Activated T-helper 17 cell treated with anti-CD3 and anti-CD28 coated beads, Interleukin-2, amount 50 U/mL, for 72 hours (primary cell): ENCODE measurements around the gene OXNAD1. TPM values are rescaled to one million over a fixed set of nuclear protein-coding genes. Genes with fewer than 3 reads are reported as not detected.

Experiments
- ATAC-seq: fragments of 150-1000 bp; cut with Tn5 transposase; replicated peaks from 2 replicates; pipeline ENCODE4 v1.10.0; 2021; ENCODE audit warnings: mild to moderate bottlenecking, moderate library complexity
- H3K27ac Mint-ChIP-seq: one replicate; pipeline ENCODE4 v1.8.0; 2022; ENCODE audit warnings: mixed read lengths
- H3K27me3 Mint-ChIP-seq: one replicate; pipeline ENCODE4 v1.8.0; 2022; ENCODE audit warnings: mixed read lengths
- H3K36me3 Mint-ChIP-seq: one replicate; pipeline ENCODE4 v1.8.0; 2022; ENCODE audit warnings: low read depth, mild to moderate bottlenecking, mixed read lengths
- H3K4me1 Mint-ChIP-seq: one replicate; pipeline ENCODE4 v1.8.0; 2022; ENCODE audit warnings: mixed read lengths
- H3K4me3 Mint-ChIP-seq: one replicate; pipeline ENCODE4 v1.8.0; 2022; ENCODE audit warnings: mild to moderate bottlenecking, mixed read lengths
- H3K9me3 Mint-ChIP-seq: one replicate; pipeline ENCODE4 v1.8.0; 2022; ENCODE audit warnings: mixed read lengths
- total RNA-seq, 2 donors: library from RNA; stranded (reverse); gene quantifications; one replicate each; pipeline ENCODE4 v1.2.3, GENCODE V29; 2022

The OXNAD1 gene
- total RNA-seq, 2 donors from 2014 or later = 31.4 to 32.4 TPM

GRCh38 chr3:16329036-16329825, 64.2 kb downstream of the OXNAD1 start:
- peaks cover 10% of the 10 kb centered on the region for H3K4me1 Mint-ChIP-seq
- no peak for ATAC-seq
- H3K36me3 Mint-ChIP-seq = peaks cover 99% of the 10 kb centered on the region
- no peak overlapping the region for H3K4me3 Mint-ChIP-seq
- no peaks in the 10 kb centered on the region for H3K9me3 Mint-ChIP-seq
- H3K27me3 Mint-ChIP-seq = no peaks in the 10 kb centered on the region
- H3K27ac Mint-ChIP-seq = peak overlapping the region; percentile 47

- H3K27me3 Mint-ChIP-seq = no peaks in the 10 kb centered on the region
- H3K4me3 Mint-ChIP-seq = no peak overlapping the region
- H3K36me3 Mint-ChIP-seq = peaks cover 99% of the 10 kb centered on the region
- ATAC-seq = no peak
- peak overlapping the region; percentile 47 for H3K27ac Mint-ChIP-seq
- no peaks in the 10 kb centered on the region for H3K9me3 Mint-ChIP-seq
- peaks cover 14% of the 10 kb centered on the region for H3K4me1 Mint-ChIP-seq
Observed at GRCh38 chr3:16329826-16330129, 64.8 kb downstream of the OXNAD1 start.

- Mint-ChIP-seq H3K4me1 (peaks cover 14% of the 10 kb centered on the region), H3K4me3 (no peak overlapping the region), H3K36me3 (peaks cover 99% of the 10 kb centered on the region), H3K27ac (peak overlapping the region; percentile 33), H3K9me3 (no peaks in the 10 kb centered on the region), H3K27me3 (no peaks in the 10 kb centered on the region)
- no peak for ATAC-seq
Observed at GRCh38 chr3:16330351-16330750, 65.3 kb downstream of the OXNAD1 start.

- H3K9me3 Mint-ChIP-seq = no peaks in the 10 kb centered on the region
- no peak for ATAC-seq
- peak overlapping the region; percentile 8 for H3K27ac Mint-ChIP-seq
- no peak overlapping the region for H3K4me3 Mint-ChIP-seq
- H3K27me3 Mint-ChIP-seq = no peaks in the 10 kb centered on the region
- peaks cover 95% of the 10 kb centered on the region for H3K36me3 Mint-ChIP-seq
- peaks cover 17% of the 10 kb centered on the region for H3K4me1 Mint-ChIP-seq
Observed at GRCh38 chr3:16331319-16331883, 66.4 kb downstream of the OXNAD1 start.

GRCh38 chr3:16332904-16333426, 68.0 kb downstream of the OXNAD1 start:
- no peak for ATAC-seq
- no peaks in the 10 kb centered on the region for H3K27me3 Mint-ChIP-seq
- H3K9me3 Mint-ChIP-seq = no peaks in the 10 kb centered on the region
- no peak overlapping the region for H3K4me3 Mint-ChIP-seq
- H3K4me1 Mint-ChIP-seq = peaks cover 21% of the 10 kb centered on the region
- H3K36me3 Mint-ChIP-seq = peaks cover 90% of the 10 kb centered on the region
- peak overlapping the region; percentile 8 for H3K27ac Mint-ChIP-seq

- no peak overlapping the region for H3K4me3 Mint-ChIP-seq
- H3K4me1 Mint-ChIP-seq = peaks cover 36% of the 10 kb centered on the region
- peaks cover 87% of the 10 kb centered on the region for H3K36me3 Mint-ChIP-seq
- H3K27ac Mint-ChIP-seq = peak overlapping the region; percentile 83
- H3K9me3 Mint-ChIP-seq = no peaks in the 10 kb centered on the region
- H3K27me3 Mint-ChIP-seq = no peaks in the 10 kb centered on the region
- ATAC-seq = no peak
Observed at GRCh38 chr3:16334909-16335308, 69.9 kb downstream of the OXNAD1 start.

- peaks cover 87% of the 10 kb centered on the region for H3K36me3 Mint-ChIP-seq
- H3K4me1 Mint-ChIP-seq = peaks cover 40% of the 10 kb centered on the region
- H3K27ac Mint-ChIP-seq = peak overlapping the region; percentile 83
- no peak for ATAC-seq
- no peaks in the 10 kb centered on the region for H3K27me3 Mint-ChIP-seq
- no peaks in the 10 kb centered on the region for H3K9me3 Mint-ChIP-seq
- H3K4me3 Mint-ChIP-seq = no peak overlapping the region
Observed at GRCh38 chr3:16335333-16335732, 70.3 kb downstream of the OXNAD1 start.

GRCh38 chr3:16335772-16336645, 71.0 kb downstream of the OXNAD1 start:
- H3K9me3 Mint-ChIP-seq = no peaks in the 10 kb centered on the region
- H3K27me3 Mint-ChIP-seq = no peaks in the 10 kb centered on the region
- no peak for ATAC-seq
- H3K4me3 Mint-ChIP-seq = no peak overlapping the region
- peaks cover 40% of the 10 kb centered on the region for H3K4me1 Mint-ChIP-seq
- H3K27ac Mint-ChIP-seq = peak overlapping the region; percentile 83
- peaks cover 87% of the 10 kb centered on the region for H3K36me3 Mint-ChIP-seq

GRCh38 chr3:16336825-16337224, 71.8 kb downstream of the OXNAD1 start:
- ATAC-seq = no peak
- Mint-ChIP-seq H3K9me3 (no peaks in the 10 kb centered on the region), H3K27me3 (no peaks in the 10 kb centered on the region), H3K4me1 (peaks cover 35% of the 10 kb centered on the region), H3K27ac (no peak overlapping the region), H3K4me3 (no peak overlapping the region), H3K36me3 (peaks cover 81% of the 10 kb centered on the region)

- Mint-ChIP-seq H3K27me3 (no peaks in the 10 kb centered on the region), H3K27ac (peak overlapping the region; percentile 55), H3K4me1 (peaks cover 36% of the 10 kb centered on the region), H3K9me3 (no peaks in the 10 kb centered on the region), H3K36me3 (peaks cover 73% of the 10 kb centered on the region), H3K4me3 (peak overlapping the region; percentile 46)
- peak; percentile 88 for ATAC-seq
Observed at GRCh38 chr3:16337856-16338540, 73.0 kb downstream of the OXNAD1 start.

GRCh38 chr3:16338999-16339398, 74.0 kb downstream of the OXNAD1 start:
- Mint-ChIP-seq H3K9me3 (no peaks in the 10 kb centered on the region), H3K4me3 (peak overlapping the region; percentile 46), H3K27me3 (no peaks in the 10 kb centered on the region), H3K27ac (peak overlapping the region; percentile 55), H3K4me1 (peaks cover 45% of the 10 kb centered on the region), H3K36me3 (peaks cover 74% of the 10 kb centered on the region)
- peak; percentile 77 for ATAC-seq

GRCh38 chr3:16343101-16343500, 78.1 kb downstream of the OXNAD1 start:
- Mint-ChIP-seq H3K36me3 (peaks cover 82% of the 10 kb centered on the region), H3K9me3 (no peaks in the 10 kb centered on the region), H3K27me3 (no peaks in the 10 kb centered on the region), H3K4me3 (no peak overlapping the region), H3K4me1 (peaks cover 43% of the 10 kb centered on the region), H3K27ac (peak overlapping the region; percentile 71)
- no peak for ATAC-seq

- no peak overlapping the region for H3K4me3 Mint-ChIP-seq
- H3K9me3 Mint-ChIP-seq = no peaks in the 10 kb centered on the region
- peak overlapping the region; percentile 63 for H3K27ac Mint-ChIP-seq
- H3K36me3 Mint-ChIP-seq = peaks cover 89% of the 10 kb centered on the region
- no peak for ATAC-seq
- H3K27me3 Mint-ChIP-seq = no peaks in the 10 kb centered on the region
- H3K4me1 Mint-ChIP-seq = peaks cover 34% of the 10 kb centered on the region
Observed at GRCh38 chr3:16346413-16347081, 81.5 kb downstream of the OXNAD1 start.

- H3K36me3 Mint-ChIP-seq = peaks cover 99% of the 10 kb centered on the region
- no peak overlapping the region for H3K4me3 Mint-ChIP-seq
- no peaks in the 10 kb centered on the region for H3K27me3 Mint-ChIP-seq
- peaks cover 34% of the 10 kb centered on the region for H3K4me1 Mint-ChIP-seq
- no peak for ATAC-seq
- peak overlapping the region; percentile 63 for H3K27ac Mint-ChIP-seq
- no peaks in the 10 kb centered on the region for H3K9me3 Mint-ChIP-seq
Observed at GRCh38 chr3:16347548-16347947, 82.5 kb downstream of the OXNAD1 start.
